Breast epithelium (tissue), 4 donors: ENCODE data around the gene CCNG1. TPM values are rescaled to one million over a fixed set of nuclear protein-coding genes. Genes with fewer than 3 reads are reported as not detected.

Experiments used
- DNase-seq, 2 donors: peaks; one replicate each; pipeline ENCODE4 v3.0.0-alpha.2; 2019; ENCODE audit warnings: low spot score in 2 of 2
- H3K27ac ChIP-seq, 2 donors: fragments of 200-600 bp; sonication (generic) in 1 of 2; one replicate each; pipeline ENCODE4 v1.5.1; 2016 to 2019; ENCODE audit warnings: mild to moderate bottlenecking in 1 of 2
- H3K27me3 ChIP-seq, 2 donors: fragments of 200-600 bp; sonication (generic) in 1 of 2; one replicate each; pipeline versions ENCODE4 v1.5.1 to v1.6.0; 2017 to 2019; ENCODE audit warnings: control low read depth in 1 of 2, mild to moderate bottlenecking in 1 of 2
- H3K36me3 ChIP-seq: fragments of 200-600 bp; one replicate; pipeline ENCODE4 v1.5.1; 2019
- H3K4me1 ChIP-seq, 2 donors: fragments of 200-600 bp; sonication (generic); one replicate each; pipeline ENCODE4 v1.5.1; 2016 to 2019; ENCODE audit warnings: control low read depth in 1 of 2
- H3K4me3 ChIP-seq, 3 donors: fragments of 200-600 bp; sonication (generic); 1 replicate in 2 of 3; 2 replicates in 1 of 3; pipeline ENCODE4 v1.5.1; 2016 to 2019; ENCODE audit warnings: mild to moderate bottlenecking in 3 of 3, moderate library complexity in 2 of 3
- H3K9me3 ChIP-seq, 2 donors: fragments of 200-600 bp; sonication (generic) in 1 of 2; one replicate each; pipeline ENCODE4 v1.5.1; 2016 to 2019; ENCODE audit warnings: control low read depth in 1 of 2
- CTCF ChIP-seq, 3 donors: fragments of 450-650 bp; IDR thresholded peaks; one replicate each; pipeline ENCODE4 v1.5.1; 2016 to 2017; ENCODE audit warnings: antibody characterized with exemption in 3 of 3, mild to moderate bottlenecking in 3 of 3, moderate library complexity in 3 of 3
- POLR2A ChIP-seq: fragments of 450-650 bp; IDR thresholded peaks from one replicate; pipeline ENCODE4 v1.6.1; 2016; ENCODE audit warnings: antibody characterized with exemption, mild to moderate bottlenecking, moderate library complexity
- POLR2AphosphoS5 ChIP-seq, 3 donors: sonication (generic); formaldehyde crosslinking; IDR thresholded peaks; one replicate each; pipeline ENCODE4 v1.6.1; 2017; ENCODE audit warnings: antibody characterized with exemption in 3 of 3
- intact Hi-C: fragments of 100-400 bp; cut with DNase I; formaldehyde crosslinking; loops from one replicate; pipeline ENCODE4 v1.15.1; 2023; ENCODE audit warnings: low total_unique reads
- total RNA-seq, 3 donors: library from RNA; depleted of rRNA; stranded (reverse); fragments of >200 nt; gene quantifications; one replicate each; pipeline ENCODE4 v1.1.0, GENCODE V29; 2016

CCNG1 gene
- total RNA-seq, 3 donors from 2014 or later, result 168 to 221 (median 178) TPM

DNA sequence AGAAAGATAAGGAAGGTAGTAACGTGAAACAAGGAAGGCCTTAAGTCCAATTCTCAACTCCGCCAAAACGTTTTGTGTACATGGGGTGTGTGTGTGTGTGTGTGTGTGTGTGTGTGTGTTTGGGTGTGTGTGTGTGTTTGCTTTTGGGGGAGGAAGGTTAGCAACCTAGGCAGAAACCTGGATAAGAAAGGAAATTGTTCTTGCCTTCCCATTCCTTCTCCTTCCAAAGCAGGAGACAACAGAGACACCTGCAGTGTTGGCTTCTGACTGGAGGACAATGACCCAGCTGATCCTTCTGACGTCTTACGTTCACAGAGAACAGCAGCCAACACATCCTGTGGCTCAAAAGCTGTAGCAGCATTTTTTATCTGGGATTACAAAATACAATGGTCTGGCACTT is 4.1 kb upstream of the CCNG1 start:
- no peaks in the 10 kb centered on the region for H3K27me3 ChIP-seq
- H3K4me1 ChIP-seq, result no peaks in the 10 kb centered on the region
- H3K9me3 ChIP-seq, result no peaks in the 10 kb centered on the region
- TF ChIP-seq POLR2AphosphoS5 (IDR thresholded peaks at IDR 0.05), result no peak
- H3K27ac ChIP-seq, result no peak overlapping the region
- H3K36me3 ChIP-seq, result no peaks in the 10 kb centered on the region
- no peak for DNase-seq
- no peak overlapping the region for H3K4me3 ChIP-seq
- intact Hi-C loops, result no loop called here

GRCh38 chr5:163434401-163434866 is 3.0 kb upstream of the CCNG1 start:
- intact Hi-C loops, result no loop called here
- TF ChIP-seq POLR2A (no peak), POLR2AphosphoS5 (IDR thresholded peaks at IDR 0.05) (no peak), CTCF (IDR thresholded peaks at IDR 0.05) (no peak)
- H3K27me3 ChIP-seq, result no peaks in the 10 kb centered on the region
- DNase-seq, result peak in 1 of 2 donors; percentile 55
- no peaks in the 10 kb centered on the region for H3K9me3 ChIP-seq
- H3K36me3 ChIP-seq, result no peaks in the 10 kb centered on the region
- peaks cover 0 to 4% of the 10 kb centered on the region in 2 donors for H3K4me1 ChIP-seq
- peak overlapping the region in 1 of 2 donors; percentile 13 for H3K27ac ChIP-seq
- H3K4me3 ChIP-seq, result no peak overlapping the region

DNA sequence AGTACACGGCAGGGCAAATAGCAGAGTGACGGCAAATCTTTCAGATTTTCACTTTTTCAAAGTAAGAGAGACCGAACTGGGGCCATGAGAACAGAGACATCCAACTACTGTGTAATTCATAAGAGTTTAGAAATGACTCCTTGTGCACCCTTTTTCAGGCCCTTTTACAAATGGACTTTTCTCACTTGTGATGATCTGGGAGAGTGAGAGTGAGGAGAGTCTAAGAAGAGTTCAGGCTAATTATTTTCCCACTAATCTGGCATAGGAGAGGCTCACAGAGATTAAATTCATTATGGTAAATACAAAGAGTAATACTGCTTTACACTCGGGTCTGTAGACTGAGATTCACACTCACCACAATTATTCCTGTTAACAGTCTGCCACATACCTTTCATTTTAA is 880 bp upstream of the CCNG1 start:
- Histone ChIP-seq H3K27me3 (no peaks in the 10 kb centered on the region), H3K27ac (peak overlapping the region in 1 of 2 donors; percentile 97), H3K4me3 (peak overlapping the region in 1 of 3 donors; percentile 92)

DNA sequence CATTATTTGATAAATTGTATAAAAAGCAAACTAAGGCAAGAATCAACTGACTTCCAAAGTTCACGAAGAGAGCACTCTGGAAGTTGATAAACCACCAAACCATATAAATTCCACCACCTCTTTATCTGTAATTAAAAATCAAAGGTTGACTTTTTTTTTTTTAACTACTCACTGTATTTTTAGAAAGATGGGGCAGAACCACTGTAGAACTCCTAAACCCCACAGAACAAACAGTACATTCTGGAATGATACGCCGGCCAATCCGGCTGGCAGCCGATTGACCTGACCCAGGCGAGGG is 435 bp upstream of the CCNG1 start:
- Histone ChIP-seq H3K27ac (peak overlapping the region; percentile 96 to 97), H3K4me3 (peak overlapping the region; percentile 83 to 95 (median 92)), H3K9me3 (no peaks in the 10 kb centered on the region), H3K36me3 (no peaks in the 10 kb centered on the region), H3K4me1 (peaks cover 0 to 11% of the 10 kb centered on the region in 2 donors), H3K27me3 (no peaks in the 10 kb centered on the region)
- TF ChIP-seq POLR2A (no peak), CTCF (IDR thresholded peaks at IDR 0.05) (no peak), POLR2AphosphoS5 (IDR thresholded peaks at IDR 0.05) (no peak)
- intact Hi-C loops, result no loop called here
- no peak for DNase-seq

More for the DNA sequence above, 880 bp upstream of the CCNG1 start:
- peaks cover 0 to 11% of the 10 kb centered on the region in 2 donors for H3K4me1 ChIP-seq
- no peaks in the 10 kb centered on the region for H3K36me3 ChIP-seq
- intact Hi-C loops, result no loop called here
- no peak for DNase-seq
- no peaks in the 10 kb centered on the region for H3K9me3 ChIP-seq
- no peak for TF ChIP-seq CTCF (IDR thresholded peaks at IDR 0.05)
- TF ChIP-seq POLR2AphosphoS5 (IDR thresholded peaks at IDR 0.05), result no peak

DNA sequence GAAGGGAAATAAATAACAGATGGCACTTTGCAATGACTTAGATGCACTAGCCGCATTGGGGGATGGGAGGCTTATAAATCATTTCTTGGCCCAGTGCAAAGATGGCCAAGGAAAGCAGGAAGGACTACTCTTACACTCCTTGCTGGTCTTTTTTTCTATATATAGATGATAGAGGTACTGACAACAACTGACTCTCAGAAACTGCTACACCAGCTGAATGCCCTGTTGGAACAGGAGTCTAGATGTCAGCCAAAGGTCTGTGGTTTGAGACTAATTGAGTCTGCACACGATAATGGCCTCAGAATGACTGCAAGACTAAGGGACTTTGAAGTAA is 1.7 kb downstream of the CCNG1 start:
- H3K27me3 ChIP-seq, result no peaks in the 10 kb centered on the region
- no peak overlapping the region for H3K27ac ChIP-seq
- peaks cover 0 to 11% of the 10 kb centered on the region in 2 donors for H3K4me1 ChIP-seq
- no peaks in the 10 kb centered on the region for H3K36me3 ChIP-seq
- no peaks in the 10 kb centered on the region for H3K9me3 ChIP-seq
- no peak for DNase-seq
- H3K4me3 ChIP-seq, result peak overlapping the region in 2 of 3 donors; percentile 92 to 95
- TF ChIP-seq POLR2A (no peak), CTCF (IDR thresholded peaks at IDR 0.05) (no peak), POLR2AphosphoS5 (IDR thresholded peaks at IDR 0.05) (no peak)
- intact Hi-C loops, result no loop called here

DNA sequence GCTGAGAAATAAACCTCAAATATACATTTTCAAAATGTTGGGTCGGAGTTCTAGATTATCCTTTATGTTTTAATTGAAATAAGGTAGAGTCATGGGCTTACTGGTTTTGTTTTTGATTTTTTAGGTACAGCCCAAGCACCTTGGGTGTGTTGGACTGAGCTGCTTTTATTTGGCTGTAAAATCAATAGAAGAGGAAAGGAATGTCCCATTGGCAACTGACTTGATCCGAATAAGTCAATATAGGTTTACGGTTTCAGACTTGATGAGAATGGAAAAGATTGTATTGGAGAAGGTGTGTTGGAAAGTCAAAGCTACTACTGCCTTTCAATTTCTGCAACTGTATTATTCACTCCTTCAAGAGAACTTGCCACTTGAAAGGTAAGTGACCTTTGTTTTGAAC is 3.6 kb downstream of the CCNG1 start:
- DNase-seq, result no peak
- intact Hi-C loops, result no loop called here
- Histone ChIP-seq H3K4me3 (no peak overlapping the region), H3K27me3 (no peaks in the 10 kb centered on the region), H3K4me1 (peaks cover 0 to 11% of the 10 kb centered on the region in 2 donors), H3K36me3 (no peaks in the 10 kb centered on the region), H3K27ac (no peak overlapping the region), H3K9me3 (no peaks in the 10 kb centered on the region)
- no peak for TF ChIP-seq CTCF (IDR thresholded peaks at IDR 0.05)
- no peak for TF ChIP-seq POLR2A
- no peak for TF ChIP-seq POLR2AphosphoS5 (IDR thresholded peaks at IDR 0.05)
